Amniotic stem cell (primary cell): Measurements from ENCODE around the gene RHOD.

Source experiments
- DNase-seq: peaks from one replicate; lab custom pipeline; 2025; lab: John Stamatoyannopoulos, UW

RHOD gene

DNA sequence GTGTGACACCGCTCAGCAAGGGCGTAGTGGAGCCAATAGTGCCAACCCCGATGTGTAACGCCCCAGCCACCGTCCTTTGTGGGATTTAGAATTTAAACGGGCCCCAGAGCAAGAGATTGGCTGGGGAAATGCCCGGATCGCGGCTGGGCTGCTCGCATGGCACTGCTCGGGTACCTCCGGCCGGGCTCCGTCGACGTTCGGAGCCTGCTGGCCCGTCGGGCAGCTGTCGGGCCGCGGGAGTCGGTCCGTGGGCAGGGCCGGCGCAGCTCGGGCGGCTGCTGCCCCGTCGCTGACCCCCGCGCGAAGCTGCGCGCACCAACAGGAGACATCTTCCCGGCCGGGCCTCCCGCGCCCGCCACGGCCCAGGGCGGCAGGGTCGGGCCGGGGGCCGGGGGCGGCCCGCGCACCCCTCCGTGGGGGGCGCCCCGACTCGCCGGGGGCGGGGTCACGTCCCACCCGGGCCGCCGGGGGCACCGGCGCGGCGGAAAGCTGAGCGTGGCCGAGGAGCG, 61.1 kb downstream of the RHOD start:
- DNase-seq = no peak

DNA sequence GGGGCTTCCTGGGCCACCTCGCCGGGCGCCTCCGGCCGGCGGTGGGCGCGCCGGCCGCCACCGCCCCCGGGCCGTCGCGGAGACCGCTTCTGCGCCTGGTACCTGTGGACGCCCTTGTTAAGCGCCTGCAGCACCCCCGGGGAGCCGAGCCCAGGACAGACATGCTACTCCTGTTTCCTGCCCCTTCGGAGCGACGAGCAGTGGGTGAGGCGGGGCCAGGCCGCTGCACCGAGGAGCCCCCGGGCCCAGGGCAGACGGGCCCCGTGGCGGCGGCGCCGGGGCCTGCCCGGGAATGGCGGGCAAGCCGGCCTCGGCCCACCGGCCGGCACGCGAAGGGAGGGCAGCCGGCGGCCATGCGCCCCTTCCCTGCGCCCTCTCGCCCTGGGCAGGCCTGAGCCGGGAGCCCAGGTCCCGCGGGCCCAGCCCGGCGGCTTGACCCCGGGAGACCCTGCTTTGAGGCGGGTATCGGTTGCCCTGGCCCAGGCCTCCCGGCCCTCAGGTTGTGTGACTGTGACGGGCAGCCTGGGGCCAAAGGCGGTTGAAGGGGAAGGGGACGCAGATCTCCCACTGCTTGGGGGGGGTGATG, 61.6 kb downstream of the RHOD start:
- DNase-seq = no peak

DNA sequence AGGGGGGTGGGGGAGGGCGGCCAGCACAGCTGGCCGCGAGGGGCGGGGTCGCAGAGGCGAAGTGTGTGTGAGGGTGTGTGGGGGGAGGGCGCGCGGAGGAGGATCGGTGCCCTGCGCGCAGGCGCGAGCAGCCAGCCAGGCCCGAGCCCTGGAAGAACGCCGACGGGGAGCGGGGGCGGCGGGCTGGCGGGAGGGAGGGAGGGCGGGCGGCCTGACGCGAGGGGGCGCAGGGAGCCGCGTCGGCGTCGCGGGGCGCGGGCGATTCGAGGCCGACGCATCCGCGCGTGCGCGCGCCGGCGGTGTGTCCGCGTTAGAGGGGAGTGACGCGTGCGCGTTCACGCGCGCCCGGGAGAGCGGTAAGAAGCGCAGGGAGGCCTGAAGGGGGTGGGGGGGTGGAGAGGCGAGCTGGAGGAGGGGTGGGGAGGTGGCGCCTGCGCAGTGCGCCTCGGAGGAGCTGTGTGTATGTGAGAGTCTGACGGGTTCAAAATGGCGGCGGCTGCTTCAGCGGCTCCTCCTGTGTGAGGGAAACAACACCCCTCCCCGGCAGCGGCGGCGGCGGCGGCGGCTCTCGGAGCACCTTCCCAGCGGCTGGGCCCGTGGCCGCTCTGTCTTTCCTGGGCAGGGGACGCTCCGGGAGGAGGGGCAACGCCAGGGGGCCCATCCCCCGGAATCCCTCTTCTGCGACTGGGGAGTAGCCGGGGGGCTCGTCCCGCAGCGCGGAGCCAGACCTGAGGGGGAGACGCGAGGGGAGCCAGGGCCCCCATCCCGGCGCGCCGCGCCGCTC, 62.3 kb downstream of the RHOD start, which contains the start of gene KDM2A:
Gene KDM2A (plus strand): TSS at position 463 of the 784 bp plus-strand sequence. CDS start 2,054 bp downstream, outside the sequence.
- DNase-seq = peak; percentile 99

DNA sequence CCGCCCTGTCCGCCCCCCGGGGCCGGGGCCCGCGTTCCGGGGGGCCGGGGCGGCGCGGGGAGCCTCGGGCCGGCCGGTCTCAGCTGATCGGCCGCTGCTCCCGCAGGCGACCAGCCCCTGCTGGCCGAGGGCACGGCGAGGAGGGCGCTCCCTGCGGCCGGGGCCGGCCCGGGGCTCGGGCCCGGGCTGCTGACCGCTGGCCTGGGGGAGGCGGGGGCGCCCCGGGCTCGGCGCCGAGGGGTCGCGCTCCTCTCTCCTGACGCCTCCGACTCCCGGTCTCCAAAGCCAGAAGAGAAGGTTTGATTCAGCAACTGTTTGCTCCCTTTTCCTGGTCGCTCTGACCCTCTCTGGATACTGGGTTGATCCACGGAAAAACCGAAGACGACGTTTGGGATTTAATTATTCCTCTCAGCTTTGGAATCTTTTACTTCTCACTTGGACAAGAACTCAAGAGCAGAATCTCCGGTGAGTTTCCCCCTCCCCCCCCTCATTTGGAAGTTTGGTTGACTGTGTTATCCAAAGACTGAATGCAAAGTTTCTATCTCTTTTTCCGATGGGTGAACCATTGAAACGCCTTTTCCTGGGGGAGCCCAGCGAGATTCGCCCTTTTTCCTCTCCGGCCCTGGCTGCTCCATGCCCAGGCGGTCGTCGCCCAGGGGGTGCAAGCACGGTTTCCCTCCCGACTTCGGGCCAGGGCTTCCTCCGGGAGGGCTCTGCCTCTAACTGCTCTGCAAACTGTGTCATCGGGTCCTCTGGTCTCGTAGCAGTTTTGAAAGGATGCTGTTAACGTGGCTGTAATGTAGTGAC, 63.1 kb downstream of the RHOD start:
- no peak for DNase-seq

DNA sequence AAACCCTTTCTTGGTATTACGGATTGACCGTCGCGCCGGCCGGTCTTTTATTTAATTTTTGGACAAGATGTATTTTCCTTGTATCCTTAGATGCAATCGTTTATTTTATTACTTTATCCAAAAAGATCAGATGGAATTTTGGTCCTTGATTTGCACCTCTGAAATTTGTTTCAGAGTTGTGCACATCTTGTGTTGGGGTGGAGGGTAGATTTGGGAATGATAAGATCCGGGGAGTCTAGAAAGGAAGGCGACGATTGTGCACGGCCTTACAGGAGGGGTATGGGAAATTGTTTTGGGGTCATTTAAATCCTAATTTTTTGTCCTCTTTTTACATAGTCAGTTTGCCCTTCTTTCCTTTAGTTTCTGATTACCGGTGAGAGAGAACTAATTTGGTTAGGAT, 63.8 kb downstream of the RHOD start:
- no peak for DNase-seq

DNA sequence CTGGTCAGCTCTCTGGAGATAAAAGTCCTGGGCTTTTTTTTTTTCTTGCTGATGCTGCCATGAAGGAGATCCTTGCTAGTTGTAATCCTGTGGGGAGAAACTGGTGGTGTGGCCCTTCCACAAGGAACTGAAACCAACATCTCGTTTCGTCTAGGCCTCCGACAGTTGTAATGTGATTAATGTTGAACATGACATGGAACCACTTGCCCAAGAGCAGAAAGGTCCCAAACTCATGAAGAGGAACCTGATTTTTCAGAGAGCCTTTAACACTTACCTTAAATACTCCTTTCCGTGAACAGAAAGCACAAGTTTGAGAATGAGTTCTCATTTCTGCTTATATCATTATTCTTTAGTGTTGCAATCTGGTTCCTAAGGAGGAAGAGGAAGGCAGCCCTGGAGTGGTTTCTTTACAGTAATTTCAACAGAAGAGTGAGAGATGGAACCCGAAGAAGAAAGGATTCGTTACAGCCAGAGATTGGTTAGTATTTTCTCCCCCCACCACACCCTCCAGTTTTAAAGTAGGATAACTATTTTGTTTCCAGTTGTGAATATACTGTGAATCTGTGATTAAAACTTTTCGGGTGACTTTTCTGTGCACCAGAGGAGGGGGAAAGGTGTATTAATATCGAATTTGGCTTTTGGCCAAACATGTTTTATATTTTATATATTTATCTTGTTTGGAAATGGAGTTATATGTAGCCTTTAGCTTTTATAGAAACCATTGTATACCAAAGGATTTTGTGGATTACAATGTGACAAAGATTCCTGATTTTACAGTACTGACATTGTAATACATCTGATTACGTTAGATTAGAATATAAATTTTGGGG, 64.4 kb downstream of the RHOD start:
- no peak for DNase-seq
